Measurements from ENCODE around the gene PPARA.

PPARA gene
- long read RNA-seq, partial matches to known transcripts: 0 of 8 reads
- long read RNA-seq, other reads (novel, unspliced or antisense): 8 of 8 reads

DNA sequence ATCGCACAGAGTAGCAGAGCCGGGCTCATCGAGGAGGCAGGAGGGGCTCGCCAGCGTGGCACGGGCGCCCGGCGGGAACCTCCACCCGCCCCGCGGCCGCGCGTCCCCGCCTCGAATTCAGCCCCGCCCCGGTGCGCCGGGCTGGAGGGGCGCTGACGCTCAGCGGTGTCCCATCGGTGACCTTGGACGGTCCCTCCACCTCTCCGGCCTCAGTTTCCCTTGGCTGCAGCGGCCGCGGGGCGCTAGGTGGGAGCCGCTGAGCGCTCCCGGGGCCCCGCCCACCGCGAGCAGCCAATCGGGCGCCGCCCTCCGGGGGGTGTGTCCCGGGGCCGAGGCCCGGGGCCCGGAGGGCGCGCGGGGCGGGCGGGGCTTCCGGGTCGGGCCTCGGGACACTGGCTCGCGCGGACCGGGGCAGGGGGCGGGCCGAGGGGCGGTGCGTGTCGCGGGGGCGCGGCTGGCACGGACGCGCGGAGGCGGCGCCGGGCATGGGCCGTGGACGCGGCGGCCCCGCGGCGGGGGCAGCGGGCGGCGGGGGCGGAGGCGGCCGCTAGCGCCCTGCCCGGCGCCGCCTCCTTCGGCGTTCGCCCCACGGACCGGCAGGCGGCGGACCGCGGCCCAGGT, at the start of gene PPARA:
PPARA (plus strand) TSS at position 493 of the 621 bp plus-strand sequence. CDS start 47,858 bp downstream, outside the sequence.
- Histone ChIP-seq H3K27me3 (ENCODE audit: insufficient read depth, poor library complexity, severe bottlenecking) (peaks cover 8% of the 10 kb centered on the region), H3K4me3 (replicated peaks; ENCODE audit: insufficient read depth, low read length) (peak within 1 kb of the TSS; percentile 86), H3K27ac (replicated peaks) (peak within 1 kb of the TSS; percentile 57)
- TF ChIP-seq, protein P1, sequence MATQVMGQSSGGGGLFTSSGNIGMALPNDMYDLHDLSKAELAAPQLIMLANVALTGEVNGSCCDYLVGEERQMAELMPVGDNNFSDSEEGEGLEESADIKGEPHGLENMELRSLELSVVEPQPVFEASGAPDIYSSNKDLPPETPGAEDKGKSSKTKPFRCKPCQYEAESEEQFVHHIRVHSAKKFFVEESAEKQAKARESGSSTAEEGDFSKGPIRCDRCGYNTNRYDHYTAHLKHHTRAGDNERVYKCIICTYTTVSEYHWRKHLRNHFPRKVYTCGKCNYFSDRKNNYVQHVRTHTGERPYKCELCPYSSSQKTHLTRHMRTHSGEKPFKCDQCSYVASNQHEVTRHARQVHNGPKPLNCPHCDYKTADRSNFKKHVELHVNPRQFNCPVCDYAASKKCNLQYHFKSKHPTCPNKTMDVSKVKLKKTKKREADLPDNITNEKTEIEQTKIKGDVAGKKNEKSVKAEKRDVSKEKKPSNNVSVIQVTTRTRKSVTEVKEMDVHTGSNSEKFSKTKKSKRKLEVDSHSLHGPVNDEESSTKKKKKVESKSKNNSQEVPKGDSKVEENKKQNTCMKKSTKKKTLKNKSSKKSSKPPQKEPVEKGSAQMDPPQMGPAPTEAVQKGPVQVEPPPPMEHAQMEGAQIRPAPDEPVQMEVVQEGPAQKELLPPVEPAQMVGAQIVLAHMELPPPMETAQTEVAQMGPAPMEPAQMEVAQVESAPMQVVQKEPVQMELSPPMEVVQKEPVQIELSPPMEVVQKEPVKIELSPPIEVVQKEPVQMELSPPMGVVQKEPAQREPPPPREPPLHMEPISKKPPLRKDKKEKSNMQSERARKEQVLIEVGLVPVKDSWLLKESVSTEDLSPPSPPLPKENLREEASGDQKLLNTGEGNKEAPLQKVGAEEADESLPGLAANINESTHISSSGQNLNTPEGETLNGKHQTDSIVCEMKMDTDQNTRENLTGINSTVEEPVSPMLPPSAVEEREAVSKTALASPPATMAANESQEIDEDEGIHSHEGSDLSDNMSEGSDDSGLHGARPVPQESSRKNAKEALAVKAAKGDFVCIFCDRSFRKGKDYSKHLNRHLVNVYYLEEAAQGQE (IDR thresholded peaks at IDR 0.05; ENCODE audit: insufficient replicate concordance, low read depth): no peak
- TF ChIP-seq CTCF (IDR thresholded peaks at IDR 0.05; ENCODE audit: insufficient read depth, low read length): no peak
- no peak for TF ChIP-seq SPI1 (IDR thresholded peaks at IDR 0.05; ENCODE audit: borderline replicate concordance, low read depth)
- TF ChIP-seq POLR2AphosphoS5 (IDR thresholded peaks at IDR 0.05; ENCODE audit: low read depth): no peak
- TF ChIP-seq GABPA (IDR thresholded peaks at IDR 0.05; ENCODE audit: low read depth): no peak
- peak; percentile 60 to 64 for DNase-seq (ENCODE audit: low read depth in 1 of 2, low spot score in 1 of 2)

DNA sequence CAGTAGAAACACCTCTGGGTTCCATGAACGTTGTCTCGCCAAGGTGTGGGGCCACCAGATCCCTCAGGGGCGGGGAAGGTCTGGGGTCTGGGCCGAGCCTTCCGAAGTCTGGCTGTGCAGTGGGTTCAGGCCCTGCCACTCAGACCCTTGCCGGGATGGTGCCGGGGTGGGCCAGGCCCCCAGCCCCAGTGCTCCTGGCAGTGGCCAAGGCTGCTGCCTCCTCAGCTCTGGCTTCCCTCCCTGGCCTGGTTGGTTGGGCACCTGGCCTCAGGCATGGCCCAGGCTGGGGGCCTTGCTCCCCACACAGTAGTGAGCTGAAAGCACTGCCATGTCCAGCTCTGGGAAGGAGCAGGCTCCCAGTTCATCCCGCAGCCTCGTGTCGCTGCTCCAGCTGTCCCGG, 48.2 kb upstream of the PPARA start:
- TF ChIP-seq GABPA (IDR thresholded peaks at IDR 0.05; ENCODE audit: low read depth) (no peak), POLR2AphosphoS5 (IDR thresholded peaks at IDR 0.05; ENCODE audit: low read depth) (no peak), SPI1 (IDR thresholded peaks at IDR 0.05; ENCODE audit: borderline replicate concordance, low read depth) (no peak), CTCF (IDR thresholded peaks at IDR 0.05; ENCODE audit: insufficient read depth, low read length) (no peak)
- TF ChIP-seq, protein P1 (IDR thresholded peaks at IDR 0.05; ENCODE audit: insufficient replicate concordance, low read depth): no peak
- no peak overlapping the region for H3K4me3 ChIP-seq (replicated peaks; ENCODE audit: insufficient read depth, low read length)
- no peak for DNase-seq (ENCODE audit: low read depth in 1 of 2, low spot score in 1 of 2)
- H3K27ac ChIP-seq (replicated peaks): no peak overlapping the region
- H3K27me3 ChIP-seq (ENCODE audit: insufficient read depth, poor library complexity, severe bottlenecking): no peaks in the 10 kb centered on the region

- no peaks in the 10 kb centered on the region for H3K27me3 ChIP-seq (ENCODE audit: insufficient read depth, poor library complexity, severe bottlenecking)
- no peak for DNase-seq (ENCODE audit: low read depth in 1 of 2, low spot score in 1 of 2)
- no peak overlapping the region for H3K4me3 ChIP-seq (replicated peaks; ENCODE audit: insufficient read depth, low read length)
- H3K27ac ChIP-seq (replicated peaks): no peak overlapping the region
- TF ChIP-seq GABPA (IDR thresholded peaks at IDR 0.05; ENCODE audit: low read depth) (no peak), POLR2AphosphoS5 (IDR thresholded peaks at IDR 0.05; ENCODE audit: low read depth) (no peak), SPI1 (IDR thresholded peaks at IDR 0.05; ENCODE audit: borderline replicate concordance, low read depth) (no peak), CTCF (IDR thresholded peaks at IDR 0.05; ENCODE audit: insufficient read depth, low read length) (no peak)
Observed at GRCh38 chr22:46102752-46103151, 47.6 kb upstream of the PPARA start.
